DOHH2 (cell line): ENCODE measurements around the gene TMEM139.

Experiments
- H3F3A ChIP-seq: fragments of 200-600 bp; sonication (generic), shearing (Covaris generic); 2 replicates; pipeline ENCODE4 v1.6.0; 2016; ENCODE audit warnings: antibody characterized with exemption, mild to moderate bottlenecking; ENCODE audit not compliant: control insufficient read depth, insufficient read depth
- H3K27ac ChIP-seq: fragments of 200-600 bp; sonication (generic); 2 replicates; pipeline ENCODE4 v1.5.1; 2014; ENCODE audit warnings: low read depth, mild to moderate bottlenecking, low read length, moderate library complexity
- H3K27me3 ChIP-seq: fragments of 200-600 bp; sonication (generic); 2 replicates; pipeline ENCODE4 v1.6.1; 2014; ENCODE audit warnings: mild to moderate bottlenecking, low read length, mixed read lengths; ENCODE audit not compliant: control insufficient read depth
- H3K36me3 ChIP-seq: fragments of 200-600 bp; sonication (generic); 2 replicates; pipeline ENCODE4 v1.6.1; 2014; ENCODE audit warnings: mild to moderate bottlenecking, low read length, moderate library complexity, mixed read lengths; ENCODE audit not compliant: control insufficient read depth
- H3K4me1 ChIP-seq: fragments of 200-600 bp; sonication (generic); 2 replicates; pipeline ENCODE4 v1.6.1; 2014; ENCODE audit warnings: mild to moderate bottlenecking, low read length, mixed read lengths; ENCODE audit not compliant: control insufficient read depth
- H3K4me2 ChIP-seq: fragments of 200-600 bp; sonication (generic); 2 replicates; pipeline ENCODE4 v1.6.0; 2014; ENCODE audit warnings: mild to moderate bottlenecking, low read length, moderate library complexity
- H3K4me3 ChIP-seq: fragments of 200-600 bp; sonication (generic); 2 replicates; pipeline ENCODE4 v1.5.1; 2014; ENCODE audit warnings: mild to moderate bottlenecking, low read length, mixed read lengths
- H3K79me2 ChIP-seq: fragments of 200-600 bp; sonication (generic); 2 replicates; pipeline ENCODE4 v1.6.1; 2014; ENCODE audit warnings: mild to moderate bottlenecking, low read length, mixed read lengths; ENCODE audit not compliant: control insufficient read depth
- H3K9me2 ChIP-seq: fragments of 200-600 bp; sonication (generic); replicated peaks from 2 replicates; pipeline ENCODE4 v1.6.1; 2014; ENCODE audit warnings: mild to moderate bottlenecking, low read length, mixed read lengths; ENCODE audit not compliant: control insufficient read depth
- H3K9me3 ChIP-seq: fragments of 200-600 bp; sonication (generic); 2 replicates; pipeline ENCODE4 v1.6.1; 2014; ENCODE audit warnings: antibody characterized with exemption, low read length, mixed read lengths; ENCODE audit not compliant: control insufficient read depth, insufficient read depth
- H4K20me1 ChIP-seq: fragments of 200-600 bp; sonication (generic); 2 replicates; pipeline ENCODE4 v1.6.0; 2014; ENCODE audit warnings: low read depth, mild to moderate bottlenecking, antibody characterized with exemption, low read length, moderate library complexity; ENCODE audit not compliant: control insufficient read depth, insufficient read depth
- CTCF ChIP-seq: fragments of 200-600 bp; sonication (generic); IDR thresholded peaks from one replicate; pipeline ENCODE4 v1.5.1; 2014; ENCODE audit warnings: antibody characterized with exemption, mild to moderate bottlenecking, low read depth, low read length; ENCODE audit not compliant: poor library complexity, severe bottlenecking
- EZH2phosphoT487 ChIP-seq: fragments of 200-600 bp; sonication (generic); IDR thresholded peaks from 2 replicates; pipeline ENCODE4 v1.6.1; 2017; ENCODE audit warnings: borderline replicate concordance, mild to moderate bottlenecking, antibody characterized with exemption, low read length, moderate library complexity, mixed read lengths

The TMEM139 gene

DNA sequence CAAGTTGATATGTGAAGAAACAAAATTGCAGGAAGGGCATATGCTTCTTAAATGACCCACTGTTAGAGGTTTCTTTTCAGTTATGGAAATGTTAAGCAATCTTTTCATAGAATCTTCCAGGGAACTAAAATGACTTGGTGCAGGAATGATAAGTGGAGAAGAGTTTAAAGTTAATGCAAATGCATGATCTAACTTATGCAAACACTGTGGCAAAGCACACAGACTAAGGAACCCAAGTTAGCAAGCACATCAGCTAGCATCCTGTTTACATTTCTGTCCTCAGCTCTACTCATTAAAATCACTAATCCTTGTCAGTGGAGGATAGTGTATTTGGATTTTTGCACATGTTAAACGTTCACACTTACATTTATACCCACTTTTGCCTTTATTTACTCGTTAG, 40.5 kb downstream of the TMEM139 start:
- Histone ChIP-seq H3F3A (no peaks in the 10 kb centered on the region), H3K27me3 (no peaks in the 10 kb centered on the region), H3K36me3 (no peaks in the 10 kb centered on the region), H3K4me2 (peak overlapping the region; percentile 64), H4K20me1 (no peaks in the 10 kb centered on the region), H3K27ac (peak overlapping the region; percentile 65), H3K79me2 (no peaks in the 10 kb centered on the region), H3K9me2 (no peaks in the 10 kb centered on the region), H3K4me1 (peaks cover 54% of the 10 kb centered on the region), H3K4me3 (peak overlapping the region; percentile 53), H3K9me3 (no peaks in the 10 kb centered on the region)
- TF ChIP-seq CTCF (no peak), EZH2phosphoT487 (no peak)

GRCh38 chr7:143327903-143328302, 43.1 kb downstream of the TMEM139 start:
- no peak for TF ChIP-seq EZH2phosphoT487
- Histone ChIP-seq H3F3A (no peaks in the 10 kb centered on the region), H3K4me3 (peak overlapping the region; percentile 30)

GRCh38 chr7:143329471-143330170, 44.9 kb downstream of the TMEM139 start:
- no peak overlapping the region for H3K27ac ChIP-seq
- 0 out of 2 replicates have a peak, but pooled peaks cover 5% of the 10 kb centered on the region for H3K27me3 ChIP-seq
- no peaks in the 10 kb centered on the region for H3K36me3 ChIP-seq
- peak; percentile 44 for TF ChIP-seq CTCF
- no peak for TF ChIP-seq EZH2phosphoT487
- no peak overlapping the region for H3K4me2 ChIP-seq
- H3K9me2 ChIP-seq, result no peaks in the 10 kb centered on the region
- no peaks in the 10 kb centered on the region for H3K9me3 ChIP-seq
- H4K20me1 ChIP-seq, result no peaks in the 10 kb centered on the region
- H3K79me2 ChIP-seq, result no peaks in the 10 kb centered on the region
- peaks cover 41% of the 10 kb centered on the region for H3K4me1 ChIP-seq
- H3K4me3 ChIP-seq, result no peak overlapping the region
- no peaks in the 10 kb centered on the region for H3F3A ChIP-seq

More at GRCh38 chr7:143327903-143328302, 43.1 kb downstream of the TMEM139 start:
- Histone ChIP-seq H3K9me3 (no peaks in the 10 kb centered on the region), H4K20me1 (no peaks in the 10 kb centered on the region), H3K27ac (0 out of 2 replicates have a peak overlapping the region, but pooled peaks have one; percentile 8), H3K4me1 (peaks cover 54% of the 10 kb centered on the region), H3K27me3 (0 out of 2 replicates have a peak, but pooled peaks cover 5% of the 10 kb centered on the region), H3K9me2 (no peaks in the 10 kb centered on the region), H3K36me3 (no peaks in the 10 kb centered on the region), H3K4me2 (peak overlapping the region; percentile 53), H3K79me2 (no peaks in the 10 kb centered on the region)

GRCh38 chr7:143331179-143331801, 46.5 kb downstream of the TMEM139 start:
- no peaks in the 10 kb centered on the region for H3K9me2 ChIP-seq
- no peak overlapping the region for H3K4me3 ChIP-seq
- no peak for TF ChIP-seq EZH2phosphoT487
- no peak for TF ChIP-seq CTCF
- no peak overlapping the region for H3K27ac ChIP-seq
- H3F3A ChIP-seq, result no peaks in the 10 kb centered on the region
- H3K36me3 ChIP-seq, result no peaks in the 10 kb centered on the region
- H3K4me2 ChIP-seq, result no peak overlapping the region
- 0 out of 2 replicates have a peak, but pooled peaks cover 5% of the 10 kb centered on the region for H3K27me3 ChIP-seq
- H3K9me3 ChIP-seq, result no peaks in the 10 kb centered on the region
- H3K79me2 ChIP-seq, result no peaks in the 10 kb centered on the region
- no peaks in the 10 kb centered on the region for H4K20me1 ChIP-seq
- H3K4me1 ChIP-seq, result peaks cover 25% of the 10 kb centered on the region
